ENCODE measurements around the gene C6. TPM values are rescaled to one million over a fixed set of nuclear protein-coding genes. Genes with fewer than 3 reads are reported as not detected.

The C6 gene
- polyA plus RNA-seq, 1 donor from 2014 or later: 2.6 TPM

GRCh38 chr5:41253109-41253508 is 39.8 kb upstream of the C6 start:
- H3K27ac ChIP-seq (ENCODE audit: low read length): no peak overlapping the region
- H3K79me2 ChIP-seq (replicated peaks; ENCODE audit: insufficient read depth, low read length): no peaks in the 10 kb centered on the region
- H3K9me3 ChIP-seq (ENCODE audit: low read length): no peaks in the 10 kb centered on the region
- no peak for TF ChIP-seq POLR2AphosphoS5 (IDR thresholded peaks at IDR 0.05)
- no peak for TF ChIP-seq REST (IDR thresholded peaks at IDR 0.05; ENCODE audit: borderline replicate concordance)
- TF ChIP-seq EZH2 (IDR thresholded peaks at IDR 0.05; ENCODE audit: borderline replicate concordance, insufficient read depth, low read length, poor library complexity, severe bottlenecking): no peak
- TF ChIP-seq EP300 (conservative IDR thresholded peaks at IDR 0.05; ENCODE audit: poor library complexity, severe bottlenecking): no peak
- TF ChIP-seq RAD21 (conservative IDR thresholded peaks at IDR 0.05): no peak
- TF ChIP-seq CTCF (IDR thresholded peaks at IDR 0.05; ENCODE audit: poor library complexity, severe bottlenecking): no peak
- H3K9ac ChIP-seq (ENCODE audit: low read length): no peak overlapping the region
- H3K9me2 ChIP-seq (ENCODE audit: insufficient read depth, low read length): no peaks in the 10 kb centered on the region
- H4K20me1 ChIP-seq (ENCODE audit: insufficient read depth): no peaks in the 10 kb centered on the region
- no peaks in the 10 kb centered on the region for H3K36me3 ChIP-seq (ENCODE audit: insufficient read depth, low read length)
- H3K4me2 ChIP-seq (ENCODE audit: low read length): no peak overlapping the region
- no peaks in the 10 kb centered on the region for H3K27me3 ChIP-seq (ENCODE audit: insufficient read depth, low read depth, low read length)
- no peaks in the 10 kb centered on the region for H3F3A ChIP-seq (ENCODE audit: insufficient read depth, low read length, poor library complexity, severe bottlenecking)
- H3K4me3 ChIP-seq (ENCODE audit: low read length): no peak overlapping the region
- H2AFZ ChIP-seq (ENCODE audit: low read depth, low read length): no peak overlapping the region

- no peaks in the 10 kb centered on the region for H3K9me3 ChIP-seq (ENCODE audit: low read length)
- no peaks in the 10 kb centered on the region for H3K9me2 ChIP-seq (ENCODE audit: insufficient read depth, low read length)
- TF ChIP-seq REST (IDR thresholded peaks at IDR 0.05; ENCODE audit: borderline replicate concordance) (no peak), MXI1 (conservative IDR thresholded peaks at IDR 0.05; ENCODE audit: poor library complexity, severe bottlenecking) (no peak), POLR2AphosphoS5 (IDR thresholded peaks at IDR 0.05) (no peak), SMC3 (conservative IDR thresholded peaks at IDR 0.05; ENCODE audit: poor library complexity) (no peak)
- no peak overlapping the region for H2AFZ ChIP-seq (ENCODE audit: low read depth, low read length)
- H3K4me3 ChIP-seq (ENCODE audit: low read length): no peak overlapping the region
- no peaks in the 10 kb centered on the region for H4K20me1 ChIP-seq (ENCODE audit: insufficient read depth)
- H3F3A ChIP-seq (ENCODE audit: insufficient read depth, low read length, poor library complexity, severe bottlenecking): no peaks in the 10 kb centered on the region
- no peak overlapping the region for H3K9ac ChIP-seq (ENCODE audit: low read length)
- H3K4me2 ChIP-seq (ENCODE audit: low read length): no peak overlapping the region
- no peaks in the 10 kb centered on the region for H3K36me3 ChIP-seq (ENCODE audit: insufficient read depth, low read length)
- no peaks in the 10 kb centered on the region for H3K27me3 ChIP-seq (ENCODE audit: insufficient read depth, low read depth, low read length)
- no peak overlapping the region for H3K27ac ChIP-seq (ENCODE audit: low read length)
- H3K79me2 ChIP-seq (replicated peaks; ENCODE audit: insufficient read depth, low read length): no peaks in the 10 kb centered on the region
These were observed 38.7 kb upstream of the C6 start for GRCh38 chr5:41252036-41252435.

Data from neural cell (in vitro differentiated cells).